RWPE2 (cell line): Measurements from ENCODE around the gene EVI2A.

ENCODE experiments used
- ATAC-seq: fragments of 200-7000 bp; cut with Tn5 transposase; 3 replicates; pipeline ENCODE4 v1.9.1; 2021; ENCODE audit warnings: low read depth
- DNase-seq: peaks from one replicate; pipeline ENCODE4 v3.0.0-alpha.2; 2020; ENCODE audit warnings: low spot score
- H3K27ac ChIP-seq: fragments of 450-650 bp; 2 replicates; pipeline ENCODE4 v1.5.1; 2017; ENCODE audit warnings: mild to moderate bottlenecking; ENCODE audit not compliant: poor library complexity, severe bottlenecking
- H3K27me3 ChIP-seq: fragments of 250-450 bp; sonication (Bioruptor Pico); 2 replicates; pipeline ENCODE4 v1.5.1; 2021; ENCODE audit warnings: mild to moderate bottlenecking, moderate library complexity; ENCODE audit not compliant: insufficient read depth, poor library complexity, severe bottlenecking
- H3K36me3 ChIP-seq: fragments of 250-450 bp; sonication (Bioruptor Pico); 2 replicates; pipeline ENCODE4 v1.5.1; 2020; ENCODE audit warnings: low read depth, mild to moderate bottlenecking, moderate library complexity
- H3K4me1 ChIP-seq: fragments of 250-450 bp; sonication (Bioruptor Pico); 2 replicates; pipeline ENCODE4 v1.5.1; 2021; ENCODE audit warnings: mild to moderate bottlenecking, moderate library complexity; ENCODE audit not compliant: insufficient read depth, poor library complexity, severe bottlenecking
- H3K4me3 ChIP-seq: fragments of 250-450 bp; sonication (Bioruptor Pico); 2 replicates; pipeline ENCODE4 v1.5.1; 2021; ENCODE audit warnings: mild to moderate bottlenecking, moderate library complexity; ENCODE audit not compliant: severe bottlenecking
- H3K9me3 ChIP-seq: fragments of 250-450 bp; sonication (Bioruptor Pico); 2 replicates; pipeline ENCODE4 v1.5.1; 2021; ENCODE audit warnings: mild to moderate bottlenecking, moderate library complexity; ENCODE audit not compliant: severe bottlenecking
- TF ChIP-seq, protein P1 (sequence below): fragments of 450-650 bp; IDR thresholded peaks from one replicate; pipeline ENCODE4 v1.5.1; 2017; ENCODE audit warnings: mild to moderate bottlenecking, moderate library complexity; ENCODE audit not compliant: poor library complexity, severe bottlenecking

EVI2A gene

DNA sequence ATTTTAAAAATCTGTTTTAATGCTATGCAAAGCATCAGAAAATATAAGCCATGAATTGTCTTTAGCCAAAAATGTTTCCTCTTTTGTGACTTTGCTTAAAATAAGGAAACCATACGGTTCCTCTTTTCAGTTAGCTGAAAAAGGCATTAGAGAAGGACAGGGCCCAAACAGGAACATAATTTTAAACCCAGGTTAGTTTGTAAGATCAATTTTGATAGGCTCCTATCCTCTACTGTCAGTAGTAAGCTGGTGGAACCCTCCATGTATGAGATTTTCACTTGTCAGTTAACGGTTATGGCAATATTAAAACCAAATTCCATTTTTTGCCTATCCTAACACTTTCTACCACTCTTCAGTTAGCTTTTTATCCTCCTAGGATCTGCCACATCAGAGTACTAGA lies 11.9 kb downstream of the EVI2A start:
- ATAC-seq (no peak), DNase-seq (no peak)
- TF ChIP-seq, protein P1, sequence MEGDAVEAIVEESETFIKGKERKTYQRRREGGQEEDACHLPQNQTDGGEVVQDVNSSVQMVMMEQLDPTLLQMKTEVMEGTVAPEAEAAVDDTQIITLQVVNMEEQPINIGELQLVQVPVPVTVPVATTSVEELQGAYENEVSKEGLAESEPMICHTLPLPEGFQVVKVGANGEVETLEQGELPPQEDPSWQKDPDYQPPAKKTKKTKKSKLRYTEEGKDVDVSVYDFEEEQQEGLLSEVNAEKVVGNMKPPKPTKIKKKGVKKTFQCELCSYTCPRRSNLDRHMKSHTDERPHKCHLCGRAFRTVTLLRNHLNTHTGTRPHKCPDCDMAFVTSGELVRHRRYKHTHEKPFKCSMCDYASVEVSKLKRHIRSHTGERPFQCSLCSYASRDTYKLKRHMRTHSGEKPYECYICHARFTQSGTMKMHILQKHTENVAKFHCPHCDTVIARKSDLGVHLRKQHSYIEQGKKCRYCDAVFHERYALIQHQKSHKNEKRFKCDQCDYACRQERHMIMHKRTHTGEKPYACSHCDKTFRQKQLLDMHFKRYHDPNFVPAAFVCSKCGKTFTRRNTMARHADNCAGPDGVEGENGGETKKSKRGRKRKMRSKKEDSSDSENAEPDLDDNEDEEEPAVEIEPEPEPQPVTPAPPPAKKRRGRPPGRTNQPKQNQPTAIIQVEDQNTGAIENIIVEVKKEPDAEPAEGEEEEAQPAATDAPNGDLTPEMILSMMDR: no peak
- H3K27me3 ChIP-seq: no peaks in the 10 kb centered on the region
- no peaks in the 10 kb centered on the region for H3K9me3 ChIP-seq
- no peak overlapping the region for H3K4me3 ChIP-seq
- 0 out of 2 replicates have a peak, but pooled peaks cover 2% of the 10 kb centered on the region for H3K36me3 ChIP-seq
- peaks cover 20% of the 10 kb centered on the region for H3K4me1 ChIP-seq
- no peak overlapping the region for H3K27ac ChIP-seq

DNA sequence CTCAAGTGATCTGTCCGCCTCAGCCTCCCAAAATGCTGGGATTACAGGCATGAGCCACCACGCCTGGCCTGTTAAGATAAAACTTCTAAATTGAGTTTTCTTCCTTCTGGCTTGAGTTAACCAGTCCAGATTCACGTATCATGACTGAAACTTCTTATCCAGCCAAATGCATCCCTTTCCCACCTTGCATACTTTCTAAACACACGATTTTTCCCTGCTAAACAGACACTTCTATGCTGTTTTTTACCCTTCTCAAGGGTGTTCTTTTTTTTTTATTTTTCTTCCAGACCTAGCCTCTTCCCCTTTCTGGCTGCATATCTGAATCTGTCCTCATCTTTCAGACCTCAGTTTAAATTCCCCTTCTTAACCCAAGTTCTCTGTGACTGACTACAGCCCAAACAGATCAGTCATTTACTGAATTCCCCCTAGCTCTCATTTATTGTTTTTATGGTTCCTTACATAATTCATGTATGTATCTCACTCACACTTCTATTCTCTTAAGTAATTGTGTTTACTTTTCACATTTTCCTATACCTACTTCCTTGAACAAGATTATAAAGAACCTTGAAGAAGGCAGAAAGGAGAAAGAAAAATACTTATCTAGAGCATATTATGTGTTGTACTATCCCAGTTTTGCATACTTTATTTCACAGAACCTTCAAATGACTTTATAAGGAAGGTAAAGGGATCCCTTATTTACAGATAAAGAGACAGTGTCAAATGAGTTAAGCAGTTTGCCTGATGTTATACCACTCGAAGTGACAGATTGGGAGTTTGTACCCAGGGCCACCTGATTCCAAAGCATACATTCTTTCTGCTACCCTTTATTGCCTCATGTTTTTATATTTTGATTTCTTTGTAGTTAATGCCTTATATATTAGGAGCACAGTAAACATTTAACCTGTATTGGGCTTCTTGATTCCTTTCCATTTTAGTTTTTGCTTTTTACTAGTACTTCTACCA lies 12.8 kb downstream of the EVI2A start:
- Histone ChIP-seq H3K4me1 (peaks cover 11% of the 10 kb centered on the region), H3K9me3 (no peaks in the 10 kb centered on the region), H3K36me3 (no peaks in the 10 kb centered on the region), H3K4me3 (no peak overlapping the region), H3K27ac (no peak overlapping the region), H3K27me3 (no peaks in the 10 kb centered on the region)
- ATAC-seq (no peak), DNase-seq (no peak)
- TF ChIP-seq, protein P1: no peak

DNA sequence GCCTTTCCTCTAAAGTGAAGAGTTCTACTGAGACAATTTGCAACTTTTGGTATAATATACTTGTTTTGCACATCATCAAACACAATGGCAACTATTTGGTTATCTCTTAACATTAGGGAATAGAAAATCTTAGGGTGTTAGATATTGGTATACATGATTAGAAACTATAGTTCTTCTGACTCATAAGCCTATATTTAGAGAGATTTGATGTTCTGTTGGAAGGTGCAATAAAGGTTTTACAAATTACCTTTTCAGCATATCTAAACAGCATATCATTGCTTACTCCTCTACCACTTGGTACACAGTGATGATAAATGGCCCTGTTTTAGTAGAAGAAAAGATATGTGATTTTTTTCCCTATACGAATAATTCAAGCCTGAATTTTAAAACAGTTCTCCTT lies 13.8 kb downstream of the EVI2A start:
- ATAC-seq (no peak), DNase-seq (no peak)
- Histone ChIP-seq H3K4me3 (no peak overlapping the region), H3K36me3 (no peaks in the 10 kb centered on the region; the same call in 1 of the 2 replicates), H3K4me1 (peaks cover 1% of the 10 kb centered on the region), H3K27me3 (no peaks in the 10 kb centered on the region), H3K9me3 (no peaks in the 10 kb centered on the region), H3K27ac (no peak overlapping the region)
- TF ChIP-seq, protein P1: no peak

DNA sequence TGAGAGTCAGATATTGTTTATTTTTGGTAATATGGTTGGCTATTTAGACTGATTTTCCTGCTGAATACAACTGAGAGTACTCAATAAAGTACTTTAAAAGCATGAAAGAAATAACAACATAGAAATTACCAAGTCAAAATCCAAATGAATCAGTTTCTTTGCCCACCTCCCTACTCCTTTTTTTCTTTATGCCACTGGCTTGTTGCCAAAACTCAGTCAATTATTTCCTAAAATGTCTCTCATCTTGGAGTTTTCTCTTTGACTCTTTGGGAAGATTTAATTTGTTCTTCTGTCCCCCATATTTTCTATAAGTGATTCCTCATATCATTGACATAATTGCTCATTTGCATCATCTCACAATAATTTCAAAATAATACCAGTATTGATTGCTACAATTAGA lies 21.8 kb downstream of the EVI2A start:
- H3K4me1 ChIP-seq: no peaks in the 10 kb centered on the region
- no peaks in the 10 kb centered on the region for H3K27me3 ChIP-seq
- ATAC-seq (no peak), DNase-seq (no peak)
- peaks cover 6% of the 10 kb centered on the region; the same call in 1 of the 2 replicates for H3K36me3 ChIP-seq
- TF ChIP-seq, protein P1: no peak
- H3K9me3 ChIP-seq: no peaks in the 10 kb centered on the region
- H3K4me3 ChIP-seq: no peak overlapping the region
- no peak overlapping the region for H3K27ac ChIP-seq

DNA sequence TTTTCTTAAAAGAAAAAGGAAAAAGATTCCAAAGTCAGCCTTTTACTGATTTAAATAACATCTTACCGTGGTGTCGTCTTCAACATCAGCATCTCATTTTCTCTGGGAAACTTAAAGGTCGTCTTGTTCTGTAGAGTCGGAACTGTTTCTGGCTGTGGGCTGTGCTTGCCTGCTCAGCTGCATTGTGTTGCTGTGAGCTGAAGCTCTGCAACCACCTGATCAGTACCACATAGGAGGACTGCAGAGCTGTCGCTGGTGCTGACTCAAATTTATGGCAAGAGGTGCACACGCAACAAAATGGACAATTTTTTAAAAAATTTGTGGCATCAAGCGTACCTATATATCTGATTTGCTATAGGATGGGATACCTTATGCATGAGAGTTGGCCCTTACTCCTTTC lies 24.3 kb downstream of the EVI2A start, which contains the start of gene OMG:
Gene OMG (minus strand): TSS at position 150 of the 400 bp plus-strand sequence. CDS start 908 bp downstream, outside the sequence.
- H3K4me3 ChIP-seq: no peak within 1 kb of the TSS
- no peaks in the 10 kb centered on the region for H3K27me3 ChIP-seq
- TF ChIP-seq, protein P1: no peak
- no peak for ATAC-seq
- H3K27ac ChIP-seq: no peak within 1 kb of the TSS
- DNase-seq: no peak
- H3K4me1 ChIP-seq: no peaks in the 10 kb centered on the region
- H3K9me3 ChIP-seq: no peaks in the 10 kb centered on the region
- H3K36me3 ChIP-seq: 0 out of 2 replicates have a peak, but pooled peaks cover 6% of the 10 kb centered on the region
